H1 (cell line): ENCODE results near the gene SPDYE18. TPM values are rescaled to one million over a fixed set of nuclear protein-coding genes. Genes with fewer than 3 reads are reported as not detected.
"Not testable (repeated sequence)": the region's sequence is repeated elsewhere in the genome, so short reads cannot be mapped to it uniquely, and the experiment has no call there.

Source experiments
- CTCF ChIA-PET: fragments of 300-600 bp; sonication (Branson Sonifier 250); formaldehyde crosslinking; loops from one replicate; lab custom pipeline; 2021; ENCODE audit not compliant: partially characterized antibody; lab: Charles Lee
- POLR2A ChIA-PET: fragments of 300-600 bp; sonication (Branson Sonifier 250); formaldehyde crosslinking; loops from one replicate; lab custom pipeline; 2021; ENCODE audit warnings: inconsistent platforms; ENCODE audit not compliant: partially characterized antibody; lab: Charles Lee
- DNase-seq, 2 experiments: peaks; one replicate each; pipeline versions ENCODE4 v3.0.0 to v3.0.0-alpha.2; 2010 to 2022; ENCODE audit warnings: low spot score in 2 of 2, low read depth in 1 of 2, mixed read lengths in 1 of 2
- FAIRE-seq: peaks from 2 replicates; lab custom pipeline; 2011; peaks lifted over from hg19 to GRCh38; lab: Jason Lieb, UNC
- H2AFZ ChIP-seq: 2 replicates; pipeline ENCODE4 v1.8.1; 2012; ENCODE audit warnings: low read length, inconsistent platforms
- H2AK5ac ChIP-seq: 2 replicates; pipeline ENCODE4 v1.6.1; 2013; ENCODE audit warnings: low read depth, low read length
- H2BK120ac ChIP-seq: replicated peaks from 2 replicates; pipeline ENCODE3; 2013; ENCODE audit warnings: low read depth, low read length, inconsistent platforms
- H2BK12ac ChIP-seq: 2 replicates; pipeline ENCODE4 v1.6.1; 2013; ENCODE audit warnings: low read depth, low read length
- H2BK15ac ChIP-seq: 2 replicates; pipeline ENCODE4 v1.6.1; 2013; ENCODE audit warnings: low read length
- H2BK20ac ChIP-seq: 2 replicates; pipeline ENCODE4 v1.6.1; 2013; ENCODE audit warnings: low read length
- H2BK5ac ChIP-seq: 2 replicates; pipeline ENCODE4 v1.6.1; 2013; ENCODE audit warnings: low read depth, low read length
- H3K14ac ChIP-seq: 2 replicates; pipeline ENCODE4 v1.6.1; 2013; ENCODE audit warnings: inconsistent platforms; ENCODE audit not compliant: insufficient read length
- H3K18ac ChIP-seq: 2 replicates; pipeline ENCODE4 v1.6.1; 2013; ENCODE audit warnings: low read length; ENCODE audit errors: extremely low read depth
- H3K23ac ChIP-seq: 2 replicates; pipeline ENCODE4 v1.6.1; 2013; ENCODE audit warnings: inconsistent platforms; ENCODE audit not compliant: insufficient read length
- H3K23me2 ChIP-seq: 2 replicates; pipeline ENCODE4 v1.6.1; 2013; ENCODE audit warnings: low read depth, low read length
- H3K27ac ChIP-seq: 2 replicates; pipeline ENCODE4 v1.6.1; 2011; ENCODE audit warnings: low read depth, low read length, inconsistent platforms
- H3K27me3 ChIP-seq, 4 experiments: replicated peaks in 1 of 4; 1 replicate in 1 of 4; 2 replicates in 3 of 4; pipeline versions ENCODE4 v1.6.1 to v1.8.1; 2011 to 2013; ENCODE audit warnings: low read length in 3 of 4, mild to moderate bottlenecking in 3 of 4, inconsistent platforms in 2 of 4, mixed read lengths in 2 of 4, moderate library complexity in 1 of 4; ENCODE audit not compliant: control insufficient read depth in 3 of 4, insufficient read depth in 3 of 4; ENCODE audit errors: extremely low read depth in 1 of 4
- H3K36me3 ChIP-seq, 4 experiments: 2 replicates each; pipeline versions ENCODE4 v1.6.1 to v1.8.1; 2011 to 2013; ENCODE audit warnings: mild to moderate bottlenecking in 4 of 4, low read length in 3 of 4, moderate library complexity in 2 of 4, control low read depth in 1 of 4, inconsistent platforms in 1 of 4; ENCODE audit not compliant: insufficient read depth in 4 of 4, control insufficient read depth in 2 of 4
- H3K4ac ChIP-seq: replicated peaks from 2 replicates; pipeline ENCODE3; 2013; ENCODE audit warnings: low read length, low read depth, mixed read lengths, inconsistent platforms; ENCODE audit not compliant: insufficient read length
- H3K4me1 ChIP-seq, 4 experiments: replicated peaks in 1 of 4; 1 replicate in 1 of 4; 2 replicates in 3 of 4; pipeline versions ENCODE4 v1.6.1 to v1.8.1; 2011 to 2013; ENCODE audit warnings: low read length in 3 of 4, inconsistent platforms in 2 of 4, mixed read lengths in 1 of 4; ENCODE audit not compliant: insufficient read depth in 4 of 4, control insufficient read depth in 3 of 4
- H3K4me2 ChIP-seq, 2 experiments: 2 replicates each; pipeline versions ENCODE4 v1.6.1 to v1.8.1; 2011 to 2013; ENCODE audit warnings: low read depth in 2 of 2, low read length in 2 of 2, control low read depth in 1 of 2, inconsistent platforms in 1 of 2, mild to moderate bottlenecking in 1 of 2; ENCODE audit not compliant: insufficient read depth in 1 of 2
- H3K4me3 ChIP-seq, 4 experiments: fragments of 200-600, 300-600 bp in 1 of 4; sonication (generic), shearing (Covaris generic), sonication (Bioruptor Twin) in 1 of 4; 2 replicates each; pipeline versions ENCODE4 v1.5.1 to v1.8.1; 2011 to 2016; ENCODE audit warnings: low read length in 4 of 4, low read depth in 3 of 4, control low read depth in 2 of 4, inconsistent platforms in 2 of 4, mild to moderate bottlenecking in 2 of 4, mixed read lengths in 1 of 4, moderate library complexity in 1 of 4; ENCODE audit not compliant: insufficient read depth in 2 of 4; ENCODE audit errors: extremely low read depth in 1 of 4
- H3K56ac ChIP-seq: replicated peaks from 2 replicates; pipeline ENCODE3; 2013; ENCODE audit warnings: low read depth, mild to moderate bottlenecking, mixed read lengths, low read length, inconsistent platforms; ENCODE audit not compliant: insufficient read length
- H3K79me1 ChIP-seq: 2 replicates; pipeline ENCODE4 v1.6.1; 2013; ENCODE audit warnings: low read depth, low read length, control low read depth
- H3K79me2 ChIP-seq, 2 experiments: 2 replicates each; pipeline versions ENCODE4 v1.6.1 to v1.8.1; 2012 to 2013; ENCODE audit warnings: low read length in 2 of 2, mild to moderate bottlenecking in 2 of 2, inconsistent platforms in 1 of 2; ENCODE audit not compliant: insufficient read depth in 2 of 2, control insufficient read depth in 1 of 2
- H3K9ac ChIP-seq, 4 experiments: replicated peaks in 1 of 4; 1 replicate in 1 of 4; 2 replicates in 3 of 4; pipeline versions ENCODE4 v1.6.1 to v1.8.1; 2011 to 2013; ENCODE audit warnings: low read depth in 3 of 4, low read length in 3 of 4, control low read depth in 2 of 4, mild to moderate bottlenecking in 2 of 4, moderate library complexity in 2 of 4, inconsistent platforms in 1 of 4; ENCODE audit errors: extremely low read depth in 1 of 4
- H3K9me3 ChIP-seq, 2 experiments: 2 replicates each; pipeline versions ENCODE4 v1.6.1 to v1.8.1; 2012 to 2013; ENCODE audit warnings: mild to moderate bottlenecking in 2 of 2, moderate library complexity in 2 of 2, control low read depth in 1 of 2, inconsistent platforms in 1 of 2, low read depth in 1 of 2, low read length in 1 of 2, mixed read lengths in 1 of 2; ENCODE audit not compliant: insufficient read depth in 2 of 2
- H4K20me1 ChIP-seq, 2 experiments: replicated peaks in 1 of 2; 2 replicates each; pipeline versions ENCODE3 to v1.8.1; 2011 to 2013; ENCODE audit warnings: inconsistent platforms in 2 of 2, low read length in 2 of 2, mild to moderate bottlenecking in 1 of 2; ENCODE audit not compliant: insufficient read depth in 2 of 2, control insufficient read depth in 1 of 2
- H4K5ac ChIP-seq: 2 replicates; pipeline ENCODE4 v1.6.1; 2013; ENCODE audit warnings: low read length, low read depth, mixed read lengths, inconsistent platforms; ENCODE audit not compliant: insufficient read length
- H4K8ac ChIP-seq: 2 replicates; pipeline ENCODE4 v1.8.0; 2013; ENCODE audit warnings: mild to moderate bottlenecking, moderate library complexity, low read length, inconsistent platforms; ENCODE audit not compliant: insufficient read depth; ENCODE audit errors: extremely low read depth
- H4K91ac ChIP-seq: replicated peaks from 2 replicates; pipeline ENCODE3; 2013; ENCODE audit warnings: low read length, mixed read lengths, inconsistent platforms; ENCODE audit not compliant: insufficient read length
- WGBS, 2 experiments: shearing (Covaris generic) in 1 of 2; methylation state at CpG; one replicate each; pipeline versions ENCODE4 v1.1.6 to v1.1.7; 2013 to 2015; ENCODE audit warnings: low lambda C conversion rate in 2 of 2, mixed read lengths in 2 of 2, inconsistent platforms in 1 of 2, low coverage in 1 of 2, missing lambda C conversion rate in 1 of 2; ENCODE audit not compliant: insufficient replicate concordance in 2 of 2, insufficient coverage in 1 of 2, insufficient read length in 1 of 2; ENCODE audit errors: extremely low coverage in 1 of 2, missing lambda C conversion rate in 1 of 2; 5-methylcytosine and 5-hydroxymethylcytosine counted together
- polyA plus RNA-seq, 7 experiments: library from polyadenylated mRNA; depleted of rRNA in 3 of 7; stranded (reverse) in 5 of 7; unstranded in 2 of 7; fragments of >200 nt in 5 of 7; fragments of 200-250 nt in 2 of 7; gene quantifications; 1 replicate in 5 of 7; 2 replicates in 1 of 7; 4 replicates in 1 of 7; pipeline versions ENCODE4 v1.2.1 to v1.2.3, GENCODE V29; 2011 to 2013; ENCODE audit warnings: missing spikeins in 2 of 7, mixed read lengths in 2 of 7
- total RNA-seq: library from RNA; stranded (reverse); fragmentation: NEBNext Ultra II Directional; extraction: Animal tissue kit (Norgen Biotek cat#: 25700); gene quantifications from 2 replicates; pipeline ENCODE4 v1.2.1, GENCODE V29; 2021

The SPDYE18 gene
- total and polyA plus RNA-seq, 2 of the 8 experiments (the other 6 are each of a cell fraction or from before 2014, with no cell fraction given): not detected

DNA sequence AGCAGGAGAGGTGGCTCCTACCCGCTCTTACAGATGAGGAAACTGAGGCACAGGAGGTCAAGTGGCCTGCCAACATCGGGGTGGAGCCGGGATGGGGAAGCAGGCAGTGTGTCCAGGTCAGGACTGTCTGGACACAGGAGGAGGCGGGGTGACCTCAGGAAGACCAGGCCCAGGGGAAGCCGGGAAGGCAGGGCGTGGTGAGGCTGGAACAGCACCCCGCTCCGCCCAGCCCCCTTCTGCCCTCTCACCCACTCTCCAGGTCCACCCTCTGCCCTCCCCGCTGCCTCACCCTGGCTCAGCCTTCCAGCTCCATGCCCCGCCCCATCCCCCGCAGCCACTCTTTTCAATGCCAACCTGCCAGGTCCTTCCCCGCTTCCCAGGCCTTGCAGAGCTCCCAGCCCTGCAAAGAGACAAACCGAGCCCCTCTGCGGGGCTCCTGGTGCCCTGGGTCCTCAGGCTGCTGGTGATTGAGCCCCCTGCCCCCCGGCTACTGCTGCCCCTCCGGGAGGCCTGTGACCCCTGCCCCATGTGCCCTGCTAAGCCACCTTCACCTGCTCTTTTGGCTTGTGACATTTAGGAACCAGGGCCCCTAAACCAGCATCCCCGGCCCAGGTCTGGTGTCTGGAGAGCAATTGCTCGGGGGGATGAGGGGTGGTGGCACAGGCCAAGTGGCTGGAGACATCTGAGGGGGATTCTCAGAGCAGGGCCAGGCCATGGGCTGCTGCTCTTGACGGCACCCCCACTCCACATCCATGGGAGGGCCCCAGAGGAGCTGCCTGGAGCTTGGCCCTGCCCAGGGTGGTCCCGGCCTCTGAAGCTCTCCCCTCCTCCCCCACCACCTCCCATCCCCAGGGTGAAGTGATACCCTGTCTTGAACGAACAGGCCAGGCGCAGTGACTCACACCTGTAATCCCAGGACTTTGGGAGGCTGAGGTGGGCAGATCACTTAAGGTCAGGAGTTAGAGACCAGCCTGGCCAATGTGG, 55.9 kb downstream of the SPDYE18 start:
- POLR2A ChIA-PET, H3K23me2 ChIP-seq, H2AK5ac ChIP-seq, H2BK15ac ChIP-seq, H3K27me3 ChIP-seq, H3K4me2 ChIP-seq, H3K18ac ChIP-seq, H3K9me3 ChIP-seq, H4K8ac ChIP-seq, CTCF ChIA-PET, H3K4ac ChIP-seq, H3K79me2 ChIP-seq, H2BK120ac ChIP-seq, H3K56ac ChIP-seq, H3K9ac ChIP-seq, H4K91ac ChIP-seq, H3K14ac ChIP-seq, DNase-seq, FAIRE-seq, H2AFZ ChIP-seq, H4K5ac ChIP-seq, H3K27ac ChIP-seq, H4K20me1 ChIP-seq, H3K23ac ChIP-seq, H3K4me3 ChIP-seq, H3K36me3 ChIP-seq, H2BK5ac ChIP-seq, H3K4me1 ChIP-seq, H2BK12ac ChIP-seq, H2BK20ac ChIP-seq, H3K79me1 ChIP-seq: not testable (repeated sequence)
- WGBS, 2 experiments: 92% methylated on average over 11 of the region's 22 CpGs; no CpG with 5 or more reads in 1 of the 2 experiments
